IPS DF 6.9 (cell line): ENCODE data around the gene MKRN3.

Source experiments
- DNase-seq: peaks from one replicate; pipeline ENCODE4 v3.0.0-alpha.2; 2013; ENCODE audit warnings: low read depth, low spot score
- H3K27ac ChIP-seq: one replicate; pipeline ENCODE4 v1.5.1; 2013; ENCODE audit warnings: low read length, control low read depth
- H3K27me3 ChIP-seq: 2 replicates; pipeline ENCODE4 v1.6.1; 2013; ENCODE audit warnings: mild to moderate bottlenecking, low read length; ENCODE audit not compliant: control insufficient read depth, insufficient read depth
- H3K36me3 ChIP-seq: 2 replicates; pipeline ENCODE4 v1.6.1; 2013; ENCODE audit warnings: low read length; ENCODE audit not compliant: control insufficient read depth, insufficient read depth
- H3K4me1 ChIP-seq: 2 replicates; pipeline ENCODE4 v1.6.1; 2013; ENCODE audit warnings: low read length; ENCODE audit not compliant: control insufficient read depth, insufficient read depth
- H3K4me3 ChIP-seq: 2 replicates; pipeline ENCODE4 v1.5.1; 2013; ENCODE audit warnings: mild to moderate bottlenecking, low read length
- H3K9me3 ChIP-seq: 2 replicates; pipeline ENCODE4 v1.6.1; 2013; ENCODE audit warnings: low read length, inconsistent platforms; ENCODE audit not compliant: control insufficient read depth, insufficient read depth
- WGBS: extraction: QIAGEN DNeasy Blood & Tissue Kit; methylation state at CpG from one replicate; pipeline ENCODE4 v1.1.7; 2013; ENCODE audit warnings: mixed read lengths, missing lambda C conversion rate; ENCODE audit not compliant: insufficient read length, insufficient coverage; 5-methylcytosine and 5-hydroxymethylcytosine counted together

Gene MKRN3

GRCh38 chr15:23565395-23566070 lies at the start of gene MKRN3:
Gene MKRN3 (plus strand): TSS chr15:23565674. CDS start chr15:23565783, 109 bp downstream.
- DNase-seq = no peak
- H3K9me3 ChIP-seq = peaks cover 7% of the 10 kb centered on the region
- H3K36me3 ChIP-seq = peaks cover 2% of the 10 kb centered on the region; the same call in 1 of the 2 replicates
- no peaks in the 10 kb centered on the region for H3K27me3 ChIP-seq
- H3K4me3 ChIP-seq = no peak within 1 kb of the TSS
- no peaks in the 10 kb centered on the region for H3K4me1 ChIP-seq
- no peak within 1 kb of the TSS for H3K27ac ChIP-seq
- no CpG with 5 or more reads among the region's 27 CpGs for WGBS

- no CpG with 5 or more reads among the region's 4 CpGs for WGBS
- H3K27ac ChIP-seq = no peak overlapping the region
- no peaks in the 10 kb centered on the region for H3K9me3 ChIP-seq
- no peaks in the 10 kb centered on the region for H3K27me3 ChIP-seq
- DNase-seq = no peak
- no peaks in the 10 kb centered on the region for H3K4me1 ChIP-seq
- no peak overlapping the region for H3K4me3 ChIP-seq
- H3K36me3 ChIP-seq = no peaks in the 10 kb centered on the region
Observed at GRCh38 chr15:23516866-23517265, 48.6 kb upstream of the MKRN3 start.

- Histone ChIP-seq H3K9me3 (no peaks in the 10 kb centered on the region), H3K4me1 (no peaks in the 10 kb centered on the region), H3K27ac (no peak overlapping the region), H3K36me3 (no peaks in the 10 kb centered on the region), H3K27me3 (no peaks in the 10 kb centered on the region), H3K4me3 (no peak overlapping the region)
- DNase-seq = no peak
- no CpG with 5 or more reads among the region's 5 CpGs for WGBS
Observed at GRCh38 chr15:23518104-23518503, 47.4 kb upstream of the MKRN3 start.

- WGBS = no CpG with 5 or more reads among the region's 3 CpGs
- H3K4me3 ChIP-seq = no peak overlapping the region
- peaks cover 2% of the 10 kb centered on the region; the same call in 1 of the 2 replicates for H3K9me3 ChIP-seq
- no peak overlapping the region for H3K27ac ChIP-seq
- H3K36me3 ChIP-seq = no peaks in the 10 kb centered on the region
- no peaks in the 10 kb centered on the region for H3K4me1 ChIP-seq
- H3K27me3 ChIP-seq = no peaks in the 10 kb centered on the region
- DNase-seq = no peak
Observed at GRCh38 chr15:23524816-23525215, 40.7 kb upstream of the MKRN3 start.

- no CpG with 5 or more reads among the region's 2 CpGs for WGBS
- Histone ChIP-seq H3K36me3 (no peaks in the 10 kb centered on the region), H3K27me3 (no peaks in the 10 kb centered on the region), H3K27ac (no peak overlapping the region), H3K4me3 (no peak overlapping the region), H3K9me3 (peaks cover 2% of the 10 kb centered on the region; the same call in 1 of the 2 replicates), H3K4me1 (no peaks in the 10 kb centered on the region)
- no peak for DNase-seq
Observed at GRCh38 chr15:23529891-23530290, 35.6 kb upstream of the MKRN3 start.

- Histone ChIP-seq H3K27me3 (no peaks in the 10 kb centered on the region), H3K27ac (no peak overlapping the region), H3K36me3 (no peaks in the 10 kb centered on the region), H3K4me1 (no peaks in the 10 kb centered on the region), H3K9me3 (peaks cover 2% of the 10 kb centered on the region), H3K4me3 (no peak overlapping the region)
- WGBS = no CpG with 5 or more reads among the region's 4 CpGs
- no peak for DNase-seq
Observed at GRCh38 chr15:23532024-23532423, 33.5 kb upstream of the MKRN3 start.

GRCh38 chr15:23536659-23537058 lies 28.8 kb upstream of the MKRN3 start:
- no peak overlapping the region for H3K4me3 ChIP-seq
- H3K36me3 ChIP-seq = no peaks in the 10 kb centered on the region
- no CpG with 5 or more reads among the region's 3 CpGs for WGBS
- H3K4me1 ChIP-seq = no peaks in the 10 kb centered on the region
- DNase-seq = no peak
- no peaks in the 10 kb centered on the region for H3K27me3 ChIP-seq
- peaks cover 2% of the 10 kb centered on the region for H3K9me3 ChIP-seq
- no peak overlapping the region for H3K27ac ChIP-seq

GRCh38 chr15:23538648-23539047 lies 26.8 kb upstream of the MKRN3 start:
- H3K27me3 ChIP-seq = no peaks in the 10 kb centered on the region
- no peaks in the 10 kb centered on the region for H3K36me3 ChIP-seq
- DNase-seq = no peak
- no peaks in the 10 kb centered on the region for H3K4me1 ChIP-seq
- H3K9me3 ChIP-seq = peaks cover 2% of the 10 kb centered on the region
- no peak overlapping the region for H3K4me3 ChIP-seq
- WGBS = no CpG with 5 or more reads among the region's 4 CpGs
- no peak overlapping the region for H3K27ac ChIP-seq

- DNase-seq = no peak
- peaks cover 2% of the 10 kb centered on the region for H3K9me3 ChIP-seq
- no peak overlapping the region for H3K27ac ChIP-seq
- no peaks in the 10 kb centered on the region for H3K36me3 ChIP-seq
- no peak overlapping the region for H3K4me3 ChIP-seq
- no peaks in the 10 kb centered on the region for H3K27me3 ChIP-seq
- no peaks in the 10 kb centered on the region for H3K4me1 ChIP-seq
- no CpG with 5 or more reads among the region's 4 CpGs for WGBS
Observed at GRCh38 chr15:23539892-23540291, 25.6 kb upstream of the MKRN3 start.

- Histone ChIP-seq H3K27me3 (no peaks in the 10 kb centered on the region), H3K4me1 (no peaks in the 10 kb centered on the region), H3K27ac (no peak overlapping the region), H3K9me3 (no peaks in the 10 kb centered on the region), H3K36me3 (no peaks in the 10 kb centered on the region), H3K4me3 (no peak overlapping the region)
- DNase-seq = no peak
Observed at GRCh38 chr15:23546158-23546557, 19.3 kb upstream of the MKRN3 start.

- Histone ChIP-seq H3K27me3 (no peaks in the 10 kb centered on the region), H3K27ac (no peak overlapping the region), H3K4me1 (no peaks in the 10 kb centered on the region), H3K36me3 (no peaks in the 10 kb centered on the region), H3K4me3 (no peak overlapping the region), H3K9me3 (no peaks in the 10 kb centered on the region)
- DNase-seq = no peak
- WGBS = no CpG with 5 or more reads among the region's 3 CpGs
Observed at GRCh38 chr15:23548071-23548470, 17.4 kb upstream of the MKRN3 start.
